ENCODE results near the gene HS1BP3. TPM values are rescaled to one million over a fixed set of nuclear protein-coding genes. Genes with fewer than 3 reads are reported as not detected.

HS1BP3 gene
- total RNA-seq, 5 donors from 2014 or later (not counting 1 experiment from before 2014, with no cell fraction given): 11.1 to 20.7 (median 17.2) TPM

DNA sequence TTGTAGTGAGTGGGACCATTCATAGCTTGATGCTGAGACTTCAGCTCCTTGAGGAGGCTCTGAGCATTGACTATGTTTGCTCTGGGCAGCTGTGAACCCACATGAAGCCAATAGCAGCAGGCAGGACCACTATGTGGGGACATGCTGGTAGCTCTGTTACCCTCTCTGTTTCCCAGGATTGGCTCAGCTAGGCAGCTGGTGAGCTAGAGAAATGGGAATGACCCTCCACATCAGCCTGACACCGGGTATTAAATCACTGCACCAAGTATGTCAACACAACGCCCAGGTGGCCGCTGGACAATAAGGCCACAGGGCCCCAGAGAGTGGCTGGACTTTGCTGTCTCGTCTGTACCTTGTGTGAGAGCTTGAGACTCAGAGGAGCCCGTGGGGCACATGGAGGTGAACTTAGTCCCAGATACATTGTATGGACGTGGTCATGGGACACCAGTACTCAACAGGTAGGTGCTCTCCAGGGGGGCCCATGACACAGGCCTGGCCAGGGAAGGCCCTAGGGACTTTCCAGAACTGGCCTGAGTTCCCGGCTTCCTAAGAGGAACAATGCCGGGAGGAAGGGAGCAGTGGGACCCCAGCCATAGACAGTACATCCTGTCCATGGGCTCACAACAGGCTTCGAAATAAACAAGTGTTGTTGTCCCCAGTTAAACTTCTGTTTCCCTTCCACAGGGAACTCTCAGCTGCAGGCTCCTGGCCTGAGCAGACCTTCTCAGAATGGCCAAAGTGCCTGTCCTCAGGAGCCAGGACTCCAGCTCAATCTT, 35.2 kb downstream of the HS1BP3 start:
- ATAC-seq (replicated peaks in 1 of 4) (no peak), DNase-seq (no peak)
- no peaks in the 10 kb centered on the region for H3K4me1 Mint-ChIP-seq
- H3K36me3 ChIP-seq (ENCODE audit: control insufficient read depth in 2 of 2, extremely low read depth in 1 of 2, insufficient read depth in 1 of 2, low read length in 1 of 2): peaks cover 0 to 18% of the 10 kb centered on the region in 2 donors
- no peak overlapping the region for H3K4me3 Mint-ChIP-seq
- ChIA-PET POLR2A (no interaction called here), CTCF (no interaction called here)
- H3K4me1 ChIP-seq (ENCODE audit: control insufficient read depth in 1 of 2, extremely low read depth in 1 of 2, insufficient read depth in 2 of 2, low read length in 2 of 2): no peaks in the 10 kb centered on the region
- H3K9me3 ChIP-seq: no peaks in the 10 kb centered on the region
- no peaks in the 10 kb centered on the region for H3K27me3 Mint-ChIP-seq
- peaks cover 18% of the 10 kb centered on the region for H3K36me3 Mint-ChIP-seq
- no peak overlapping the region for H3K4me3 ChIP-seq (ENCODE audit: control insufficient read depth in 1 of 2, extremely low read depth in 1 of 2, low read length in 1 of 2)
- no peak overlapping the region for H3K27ac ChIP-seq (ENCODE audit: low read length)
- no peaks in the 10 kb centered on the region for H3K27me3 ChIP-seq (replicated peaks in 1 of 2; ENCODE audit: control insufficient read depth in 2 of 2, extremely low read depth in 1 of 2, insufficient read depth in 2 of 2, low read length in 1 of 2)
- H3K27ac Mint-ChIP-seq: no peak overlapping the region
- WGBS (ENCODE audit: insufficient coverage): 81% methylated on average over 8 of the region's 9 CpGs
- H3K9me3 Mint-ChIP-seq: no peaks in the 10 kb centered on the region

DNA sequence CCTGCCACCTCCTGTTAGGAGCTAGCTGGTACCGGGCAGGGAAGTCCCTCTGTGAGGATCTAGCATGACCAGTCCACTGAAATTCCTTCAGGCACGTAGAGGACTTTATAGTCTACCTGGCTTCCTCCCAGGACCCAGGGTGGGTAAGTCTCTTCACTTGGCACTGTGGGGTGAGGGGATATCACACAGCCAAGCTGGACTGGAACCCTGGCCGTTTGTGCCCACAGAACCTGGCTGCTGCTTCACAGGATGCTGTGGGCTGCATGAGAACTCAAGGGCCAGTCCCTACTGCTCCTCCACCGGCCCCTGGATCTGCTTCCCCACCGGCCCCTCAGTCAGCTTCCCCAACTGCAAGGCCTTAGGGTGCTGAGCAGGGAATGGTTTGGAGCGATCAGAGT, 35.8 kb downstream of the HS1BP3 start:
- Mint-ChIP-seq H3K9me3 (no peaks in the 10 kb centered on the region), H3K27ac (no peak overlapping the region), H3K4me3 (no peak overlapping the region), H3K4me1 (no peaks in the 10 kb centered on the region), H3K27me3 (no peaks in the 10 kb centered on the region), H3K36me3 (peaks cover 12% of the 10 kb centered on the region)
- 97% methylated on average over 5 of the region's 6 CpGs for WGBS (ENCODE audit: insufficient coverage)
- ATAC-seq (replicated peaks in 1 of 4): no peak
- Histone ChIP-seq H3K4me3 (ENCODE audit: control insufficient read depth in 1 of 2, extremely low read depth in 1 of 2, low read length in 1 of 2) (no peak overlapping the region), H3K36me3 (ENCODE audit: control insufficient read depth in 2 of 2, extremely low read depth in 1 of 2, insufficient read depth in 1 of 2, low read length in 1 of 2) (peaks cover 0 to 12% of the 10 kb centered on the region in 2 donors), H3K9me3 (no peaks in the 10 kb centered on the region), H3K27me3 (replicated peaks in 1 of 2; ENCODE audit: control insufficient read depth in 2 of 2, extremely low read depth in 1 of 2, insufficient read depth in 2 of 2, low read length in 1 of 2) (no peaks in the 10 kb centered on the region), H3K4me1 (ENCODE audit: control insufficient read depth in 1 of 2, extremely low read depth in 1 of 2, insufficient read depth in 2 of 2, low read length in 2 of 2) (no peaks in the 10 kb centered on the region), H3K27ac (ENCODE audit: low read length) (no peak overlapping the region)
- POLR2A ChIA-PET: no interaction called here
- CTCF ChIA-PET: no interaction called here
- no peak for DNase-seq

DNA sequence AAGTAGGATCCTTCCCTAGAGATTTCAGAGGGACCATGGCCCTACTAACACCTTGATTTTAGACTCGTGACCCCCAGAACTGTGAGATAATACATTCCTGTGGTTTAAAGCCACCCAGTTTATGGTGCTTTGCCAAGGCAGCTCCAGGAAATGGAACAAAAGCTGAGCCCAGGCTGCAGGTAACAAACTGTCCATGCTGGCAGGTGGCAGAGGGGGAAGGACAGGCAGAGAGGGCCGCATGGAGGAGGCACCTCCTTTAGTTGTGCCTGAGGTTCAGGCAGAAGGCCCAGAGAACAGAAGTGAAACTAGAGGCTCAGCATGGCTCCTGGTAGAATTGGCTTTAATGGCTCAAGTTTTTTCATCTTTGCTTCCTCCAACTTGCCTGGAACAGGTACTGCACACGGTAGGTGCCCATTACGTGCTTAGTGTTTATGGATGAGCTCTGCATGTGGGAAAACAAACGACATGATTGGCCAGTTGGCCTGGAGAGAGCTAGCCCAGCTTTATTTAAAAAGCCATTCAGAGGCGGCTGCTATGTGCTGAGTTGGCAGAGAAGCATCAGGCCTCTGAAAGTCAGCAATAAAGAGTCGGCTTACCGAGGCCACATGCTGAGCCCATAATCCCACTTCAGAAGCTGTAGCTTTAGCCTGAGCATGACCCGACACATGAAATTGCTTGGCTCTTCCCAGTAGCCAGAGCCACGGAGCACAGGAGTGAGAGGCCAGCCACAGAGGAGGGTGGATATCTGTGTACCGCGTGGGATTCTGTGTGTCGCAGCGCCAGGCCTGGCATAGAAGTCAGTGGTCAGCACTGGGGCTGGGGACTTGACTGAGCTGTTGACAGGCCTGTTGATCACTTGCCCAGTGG, 36.5 kb downstream of the HS1BP3 start:
- no peak for ATAC-seq (replicated peaks in 1 of 4)
- H3K27me3 ChIP-seq (replicated peaks in 1 of 2; ENCODE audit: control insufficient read depth in 2 of 2, extremely low read depth in 1 of 2, insufficient read depth in 2 of 2, low read length in 1 of 2): no peaks in the 10 kb centered on the region
- Mint-ChIP-seq H3K27me3 (no peaks in the 10 kb centered on the region), H3K4me3 (no peak overlapping the region), H3K4me1 (no peaks in the 10 kb centered on the region), H3K36me3 (peaks cover 5% of the 10 kb centered on the region), H3K27ac (no peak overlapping the region), H3K9me3 (no peaks in the 10 kb centered on the region)
- no peaks in the 10 kb centered on the region for H3K9me3 ChIP-seq
- POLR2A ChIA-PET: no interaction called here
- H3K4me1 ChIP-seq (ENCODE audit: control insufficient read depth in 1 of 2, extremely low read depth in 1 of 2, insufficient read depth in 2 of 2, low read length in 2 of 2): no peaks in the 10 kb centered on the region
- CTCF ChIA-PET: no interaction called here
- 87% methylated on average over 13 of the region's 14 CpGs for WGBS (ENCODE audit: insufficient coverage)
- H3K4me3 ChIP-seq (ENCODE audit: control insufficient read depth in 1 of 2, extremely low read depth in 1 of 2, low read length in 1 of 2): no peak overlapping the region
- H3K27ac ChIP-seq (ENCODE audit: low read length): no peak overlapping the region
- peaks cover 0 to 6% of the 10 kb centered on the region in 2 donors for H3K36me3 ChIP-seq (ENCODE audit: control insufficient read depth in 2 of 2, extremely low read depth in 1 of 2, insufficient read depth in 1 of 2, low read length in 1 of 2)
- no peak for DNase-seq

DNA sequence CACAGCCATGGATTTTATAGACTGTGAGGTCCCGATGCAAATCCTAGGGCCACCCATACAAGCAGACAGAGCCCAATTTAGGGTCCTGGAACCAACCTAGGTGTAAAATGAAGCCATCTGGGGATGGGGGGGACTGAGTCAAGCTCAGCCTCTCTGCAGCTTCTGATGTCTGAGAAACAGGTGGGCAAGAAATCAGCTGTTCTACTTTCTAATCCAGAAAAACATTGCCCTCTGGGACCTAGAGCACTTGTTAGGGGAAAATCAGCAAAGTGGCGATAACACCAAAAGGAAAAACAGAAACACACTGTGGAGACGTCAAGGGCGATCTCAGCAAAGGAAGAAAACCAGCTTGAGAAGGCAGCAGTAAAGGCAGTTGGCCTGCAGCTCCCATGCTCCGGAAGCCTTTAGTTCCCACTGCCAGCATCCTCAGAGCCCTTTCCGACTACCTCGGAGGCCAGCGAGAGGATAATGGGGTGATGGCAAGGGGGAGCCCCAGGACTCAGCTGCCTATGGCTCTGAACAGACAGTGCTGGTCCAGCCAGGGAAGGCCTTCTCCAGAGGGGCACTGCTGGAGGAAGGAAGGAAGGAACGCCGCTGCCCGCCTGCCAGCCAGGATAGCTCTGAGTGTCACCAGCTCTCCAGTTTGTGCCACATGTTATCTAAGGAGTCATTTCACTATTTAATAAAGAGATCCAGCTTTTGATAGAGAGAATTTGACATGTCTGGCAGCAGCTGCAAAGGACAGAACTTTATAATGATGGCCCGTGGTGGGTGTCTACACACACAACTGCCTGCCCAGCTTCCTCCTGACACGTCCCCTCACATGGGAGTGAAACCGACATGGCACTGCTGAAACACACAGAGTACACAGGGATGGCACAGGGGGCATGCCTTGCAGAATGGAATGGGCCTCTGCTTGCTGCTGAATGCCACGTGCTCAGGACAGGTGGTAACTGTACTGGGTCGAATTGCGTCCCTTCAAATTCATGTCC, 37.7 kb downstream of the HS1BP3 start:
- Mint-ChIP-seq H3K36me3 (peaks cover 8% of the 10 kb centered on the region), H3K27me3 (peaks cover 0 to 1% of the 10 kb centered on the region in 2 donors), H3K4me3 (no peak overlapping the region), H3K27ac (no peak overlapping the region), H3K9me3 (peaks cover 0 to 4% (median 3%) of the 10 kb centered on the region in 3 donors), H3K4me1 (no peaks in the 10 kb centered on the region)
- peaks cover 0 to 1% of the 10 kb centered on the region in 2 donors for H3K36me3 ChIP-seq (ENCODE audit: control insufficient read depth in 2 of 2, extremely low read depth in 1 of 2, insufficient read depth in 1 of 2, low read length in 1 of 2)
- ATAC-seq (replicated peaks in 1 of 4) (no peak), DNase-seq (no peak)
- no peak overlapping the region for H3K27ac ChIP-seq (ENCODE audit: low read length)
- H3K9me3 ChIP-seq: no peaks in the 10 kb centered on the region
- POLR2A ChIA-PET: no interaction called here
- no peak overlapping the region for H3K4me3 ChIP-seq (ENCODE audit: control insufficient read depth in 1 of 2, extremely low read depth in 1 of 2, low read length in 1 of 2)
- 97% methylated on average over 10 of the region's 17 CpGs for WGBS (ENCODE audit: insufficient coverage)
- CTCF ChIA-PET: no interaction called here
- no peaks in the 10 kb centered on the region for H3K27me3 ChIP-seq (replicated peaks in 1 of 2; ENCODE audit: control insufficient read depth in 2 of 2, extremely low read depth in 1 of 2, insufficient read depth in 2 of 2, low read length in 1 of 2)
- H3K4me1 ChIP-seq (ENCODE audit: control insufficient read depth in 1 of 2, extremely low read depth in 1 of 2, insufficient read depth in 2 of 2, low read length in 2 of 2): no peaks in the 10 kb centered on the region

DNA sequence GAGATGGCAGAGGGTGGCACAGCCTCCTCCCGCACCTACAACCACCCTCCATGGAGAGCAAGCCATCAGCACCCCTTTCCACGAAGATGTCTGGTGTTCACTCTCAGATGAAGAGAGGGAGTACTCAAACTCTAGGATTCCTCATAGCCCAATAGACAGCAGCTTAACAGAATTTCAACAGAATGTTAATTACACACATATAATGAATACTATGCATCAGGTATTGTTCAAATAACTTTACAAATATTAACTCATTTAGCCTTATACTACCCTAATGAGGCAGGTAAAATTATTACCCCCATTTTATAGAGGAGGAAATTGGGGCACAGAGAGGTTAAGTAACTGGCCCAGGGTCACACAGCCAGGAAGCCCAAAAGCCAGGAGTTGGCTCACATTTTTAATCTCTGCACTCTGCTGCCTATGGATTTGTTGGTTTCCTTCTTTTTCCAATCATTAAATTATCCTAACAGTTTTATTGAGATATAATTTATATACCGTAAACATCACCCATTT, 39.0 kb downstream of the HS1BP3 start:
- Histone ChIP-seq H3K27me3 (replicated peaks in 1 of 2; ENCODE audit: control insufficient read depth in 2 of 2, extremely low read depth in 1 of 2, insufficient read depth in 2 of 2, low read length in 1 of 2) (no peaks in the 10 kb centered on the region), H3K27ac (ENCODE audit: low read length) (no peak overlapping the region), H3K4me1 (ENCODE audit: control insufficient read depth in 1 of 2, extremely low read depth in 1 of 2, insufficient read depth in 2 of 2, low read length in 2 of 2) (no peaks in the 10 kb centered on the region), H3K9me3 (no peaks in the 10 kb centered on the region), H3K4me3 (ENCODE audit: control insufficient read depth in 1 of 2, extremely low read depth in 1 of 2, low read length in 1 of 2) (no peak overlapping the region), H3K36me3 (ENCODE audit: control insufficient read depth in 2 of 2, extremely low read depth in 1 of 2, insufficient read depth in 1 of 2, low read length in 1 of 2) (no peaks in the 10 kb centered on the region)
- ChIA-PET POLR2A (no interaction called here), CTCF (no interaction called here)
- ATAC-seq (replicated peaks in 1 of 4) (no peak), DNase-seq (no peak)
- H3K27ac Mint-ChIP-seq: no peak overlapping the region
- no CpG with 5 or more reads among the region's 3 CpGs for WGBS (ENCODE audit: insufficient coverage)
- H3K4me1 Mint-ChIP-seq: no peaks in the 10 kb centered on the region
- H3K9me3 Mint-ChIP-seq: peaks cover 0 to 12% (median 6%) of the 10 kb centered on the region in 3 donors
- H3K27me3 Mint-ChIP-seq: peaks cover 0 to 1% of the 10 kb centered on the region in 2 donors
- H3K4me3 Mint-ChIP-seq: no peak overlapping the region
- H3K36me3 Mint-ChIP-seq: peaks cover 17% of the 10 kb centered on the region

Measured in T-cell (primary cell).